ENCODE data around the gene BMP8B. TPM values are rescaled to one million over a fixed set of nuclear protein-coding genes. Genes with fewer than 3 reads are reported as not detected.

Gene BMP8B
- total and polyA plus RNA-seq, 2 of the 8 experiments (the other 6 are each of a cell fraction or from before 2014, with no cell fraction given) = 0.37 to 0.50 TPM

GRCh38 chr1:39737546-39738169 is 51.0 kb downstream of the BMP8B start:
- peaks cover 10% of the 10 kb centered on the region for H3K23me2 ChIP-seq (ENCODE audit: low read depth, low read length)
- no peak overlapping the region for H2BK12ac ChIP-seq (ENCODE audit: low read depth, low read length)
- H2AK5ac ChIP-seq (ENCODE audit: low read depth, low read length) = no peak overlapping the region
- no peak overlapping the region for H3K27ac ChIP-seq (ENCODE audit: low read depth, low read length)
- TF ChIP-seq SP1 (IDR thresholded peaks at IDR 0.05; ENCODE audit: low read depth, low read length) = no peak
- TF ChIP-seq SUZ12 (IDR thresholded peaks at IDR 0.05; ENCODE audit: low read length) = no peak
- TF ChIP-seq SAP30 (IDR thresholded peaks at IDR 0.05; ENCODE audit: insufficient read depth, insufficient replicate concordance, low read length) = no peak
- H4K5ac ChIP-seq (ENCODE audit: insufficient read length, low read depth, low read length) = no peak overlapping the region
- no peaks in the 10 kb centered on the region; the same call in 1 of the 2 replicates for H3K79me1 ChIP-seq (ENCODE audit: low read depth, low read length)
- no peak overlapping the region; a peak in 1 of 4 replicates for H3K4me2 ChIP-seq (ENCODE audit: insufficient read depth in 1 of 2, low read depth in 2 of 2, low read length in 2 of 2)
- no peak for FAIRE-seq
- no peak overlapping the region for H2BK5ac ChIP-seq (ENCODE audit: low read depth, low read length)
- ChIA-PET CTCF (ENCODE audit: partially characterized antibody) (interaction anchor here (0.7 to 3.1 kb wide), 5 partner anchors 12 to 128 kb away, joined by 3 to 17 read pairs (median 3); partner anchors contain the start of gene NT5C1A), POLR2A (ENCODE audit: partially characterized antibody) (interaction anchor here (1.0 to 1.7 kb wide), 2 partner anchors 84 to 89 kb away, joined by 3 to 4 read pairs; no protein-coding TSS in a partner anchor)
- no peaks in the 10 kb centered on the region for H3K79me2 ChIP-seq (ENCODE audit: control insufficient read depth in 1 of 2, insufficient read depth in 2 of 2, low read length in 2 of 2)
- H3K4me3 ChIP-seq (ENCODE audit: extremely low read depth in 1 of 4, insufficient read depth in 2 of 4, low read depth in 3 of 4, low read length in 4 of 4) = no peak overlapping the region
- H2AFZ ChIP-seq (ENCODE audit: low read length) = no peak overlapping the region
- H4K8ac ChIP-seq (ENCODE audit: extremely low read depth, insufficient read depth, low read length) = no peak overlapping the region
- H3K9ac ChIP-seq (replicated peaks in 1 of 4; ENCODE audit: extremely low read depth in 1 of 4, low read depth in 3 of 4, low read length in 3 of 4) = no peak overlapping the region
- H4K20me1 ChIP-seq (replicated peaks in 1 of 2; ENCODE audit: control insufficient read depth in 1 of 2, insufficient read depth in 2 of 2, low read length in 2 of 2) = no peaks in the 10 kb centered on the region
- H3K36me3 ChIP-seq (ENCODE audit: control insufficient read depth in 2 of 4, insufficient read depth in 4 of 4, low read length in 3 of 4) = peaks cover 5 to 16% (median 7%) of the 10 kb centered on the region in 4 experiments; a peak in 5 of 8 replicates
- H3K9me3 ChIP-seq (ENCODE audit: insufficient read depth in 2 of 2, low read depth in 1 of 2, low read length in 1 of 2) = no peaks in the 10 kb centered on the region; a peak in 1 of 4 replicates
- H2BK120ac ChIP-seq (replicated peaks; ENCODE audit: low read depth, low read length) = no peak overlapping the region
- no peak overlapping the region for H3K14ac ChIP-seq (ENCODE audit: insufficient read length)
- H3K4me1 ChIP-seq (replicated peaks in 1 of 4; ENCODE audit: control insufficient read depth in 3 of 4, insufficient read depth in 4 of 4, low read length in 3 of 4) = peaks cover 0 to 7% (median 2%) of the 10 kb centered on the region in 4 experiments; a peak in 3 of 7 replicates
- no peak overlapping the region for H4K91ac ChIP-seq (replicated peaks; ENCODE audit: insufficient read length, low read length)
- H3K27me3 ChIP-seq (replicated peaks in 1 of 4; ENCODE audit: control insufficient read depth in 3 of 4, extremely low read depth in 1 of 4, insufficient read depth in 3 of 4, low read length in 3 of 4) = peaks cover 4 to 51% (median 28%) of the 10 kb centered on the region in 4 experiments
- no peak for DNase-seq (ENCODE audit: low read depth in 1 of 2, low spot score in 2 of 2)
- H3K4ac ChIP-seq (replicated peaks; ENCODE audit: insufficient read length, low read depth, low read length) = no peak overlapping the region
- no peak overlapping the region for H3K56ac ChIP-seq (replicated peaks; ENCODE audit: insufficient read length, low read depth, low read length)
- H2BK20ac ChIP-seq (ENCODE audit: low read length) = no peak overlapping the region
- 86% methylated on average over 9 of the region's 9 CpGs; no CpG with 5 or more reads in 1 of the 2 experiments for WGBS, 2 experiments (ENCODE audit: extremely low coverage in 1 of 2, insufficient coverage in 1 of 2, insufficient read length in 1 of 2, insufficient replicate concordance in 2 of 2, low coverage in 1 of 2, low lambda C conversion rate in 2 of 2, missing lambda C conversion rate in 1 of 2)
- H3K18ac ChIP-seq (ENCODE audit: extremely low read depth, low read length) = no peak overlapping the region
- H3K23ac ChIP-seq (ENCODE audit: insufficient read length) = no peak overlapping the region
- no peak overlapping the region for H2BK15ac ChIP-seq (ENCODE audit: low read length)
